HFFc6 (cell line): ENCODE data around the gene SPDYE4. TPM values are rescaled to one million over a fixed set of nuclear protein-coding genes. Genes with fewer than 3 reads are reported as not detected.

Experiments used
- DNase-seq: peaks from one replicate; pipeline ENCODE4 v3.0.0-alpha.2; 2018
- H3K27ac Mint-ChIP-seq: 2 replicates; pipeline ENCODE4 v1.8.0; 2020; ENCODE audit warnings: mild to moderate bottlenecking, mixed read lengths
- H3K27me3 Mint-ChIP-seq: 2 replicates; pipeline ENCODE4 v1.8.0; 2021; ENCODE audit warnings: mild to moderate bottlenecking, moderate library complexity, mixed read lengths; ENCODE audit not compliant: insufficient read depth
- H3K36me3 Mint-ChIP-seq: 2 replicates; pipeline ENCODE4 v1.8.0; 2021; ENCODE audit warnings: low read depth, mixed read lengths
- H3K4me1 Mint-ChIP-seq: 2 replicates; pipeline ENCODE4 v1.8.0; 2020; ENCODE audit warnings: low read depth, mixed read lengths
- H3K4me3 Mint-ChIP-seq: 2 replicates; pipeline ENCODE4 v1.8.0; 2020; ENCODE audit warnings: mild to moderate bottlenecking, moderate library complexity, mixed read lengths
- H3K9me3 Mint-ChIP-seq: 2 replicates; pipeline ENCODE4 v1.8.0; 2020; ENCODE audit warnings: mild to moderate bottlenecking, mixed read lengths
- total RNA-seq, 6 experiments: library from RNA; stranded (reverse); fragmentation: NEBNext Ultra II Directional; extraction: Animal tissue kit (Norgen Biotek cat#: 25700); gene quantifications; 2 replicates in 1 of 6; 3 replicates in 5 of 6; pipeline ENCODE4 v1.2.3, GENCODE V29; 2021
- TF ChIP-seq, protein P1 (sequence below): fragments of 200-600 bp; sonication (generic); IDR thresholded peaks from 2 replicates; pipeline ENCODE4 v1.5.0; 2021; ENCODE audit warnings: antibody characterized with exemption, mild to moderate bottlenecking

SPDYE4 gene
- total RNA-seq, 6 experiments from 2014 or later: not detected

DNA sequence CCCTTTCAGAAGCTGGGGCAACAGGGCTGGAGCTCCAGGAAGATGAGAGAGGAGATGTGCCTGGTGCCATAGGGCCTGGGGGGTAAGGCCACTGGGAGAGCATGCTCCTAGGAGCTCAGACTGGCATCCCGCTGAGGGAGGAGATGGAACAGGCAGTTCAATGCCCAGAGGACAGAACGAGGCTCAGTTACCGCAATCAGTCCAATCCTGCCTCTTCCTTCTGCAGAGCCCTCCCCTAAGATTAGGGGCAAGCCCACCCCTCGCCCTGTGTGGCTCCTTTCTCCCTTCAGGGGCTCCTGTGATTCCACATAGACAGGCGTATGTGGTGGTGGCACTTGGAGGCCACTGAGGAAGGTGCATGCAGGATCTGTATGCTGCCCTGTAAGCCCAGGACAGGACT is 16.1 kb downstream of the SPDYE4 start:
- Mint-ChIP-seq H3K9me3 (no peaks in the 10 kb centered on the region), H3K4me3 (no peak overlapping the region), H3K4me1 (no peaks in the 10 kb centered on the region), H3K27ac (no peak overlapping the region), H3K36me3 (no peaks in the 10 kb centered on the region), H3K27me3 (peaks cover 11% of the 10 kb centered on the region)
- DNase-seq: no peak
- TF ChIP-seq, protein P1, sequence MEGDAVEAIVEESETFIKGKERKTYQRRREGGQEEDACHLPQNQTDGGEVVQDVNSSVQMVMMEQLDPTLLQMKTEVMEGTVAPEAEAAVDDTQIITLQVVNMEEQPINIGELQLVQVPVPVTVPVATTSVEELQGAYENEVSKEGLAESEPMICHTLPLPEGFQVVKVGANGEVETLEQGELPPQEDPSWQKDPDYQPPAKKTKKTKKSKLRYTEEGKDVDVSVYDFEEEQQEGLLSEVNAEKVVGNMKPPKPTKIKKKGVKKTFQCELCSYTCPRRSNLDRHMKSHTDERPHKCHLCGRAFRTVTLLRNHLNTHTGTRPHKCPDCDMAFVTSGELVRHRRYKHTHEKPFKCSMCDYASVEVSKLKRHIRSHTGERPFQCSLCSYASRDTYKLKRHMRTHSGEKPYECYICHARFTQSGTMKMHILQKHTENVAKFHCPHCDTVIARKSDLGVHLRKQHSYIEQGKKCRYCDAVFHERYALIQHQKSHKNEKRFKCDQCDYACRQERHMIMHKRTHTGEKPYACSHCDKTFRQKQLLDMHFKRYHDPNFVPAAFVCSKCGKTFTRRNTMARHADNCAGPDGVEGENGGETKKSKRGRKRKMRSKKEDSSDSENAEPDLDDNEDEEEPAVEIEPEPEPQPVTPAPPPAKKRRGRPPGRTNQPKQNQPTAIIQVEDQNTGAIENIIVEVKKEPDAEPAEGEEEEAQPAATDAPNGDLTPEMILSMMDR: no peak

DNA sequence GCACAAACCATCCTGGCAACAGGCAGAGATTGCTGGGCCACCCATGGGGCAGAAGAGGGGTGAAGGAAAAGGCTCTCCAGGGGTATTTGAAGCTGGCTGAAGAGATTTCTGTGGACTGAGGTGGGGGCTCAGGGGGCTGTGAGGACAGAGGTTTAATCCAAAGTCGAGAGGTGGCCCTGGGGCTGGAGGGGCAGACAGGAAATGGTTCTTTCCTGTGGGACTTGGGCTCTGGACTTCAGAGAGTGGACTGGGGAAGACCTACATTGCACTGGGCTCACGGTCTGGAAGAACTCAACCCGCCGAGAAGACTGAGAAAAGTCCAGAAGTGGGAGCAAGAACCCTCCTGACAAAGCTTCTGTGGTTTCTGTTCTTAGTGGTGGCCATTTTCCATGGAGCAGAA is 16.6 kb downstream of the SPDYE4 start:
- no peak overlapping the region for H3K4me3 Mint-ChIP-seq
- no peaks in the 10 kb centered on the region for H3K9me3 Mint-ChIP-seq
- H3K27me3 Mint-ChIP-seq: peaks cover 13% of the 10 kb centered on the region
- no peak overlapping the region for H3K27ac Mint-ChIP-seq
- H3K4me1 Mint-ChIP-seq: no peaks in the 10 kb centered on the region
- H3K36me3 Mint-ChIP-seq: no peaks in the 10 kb centered on the region
- DNase-seq: no peak
- TF ChIP-seq, protein P1: no peak

DNA sequence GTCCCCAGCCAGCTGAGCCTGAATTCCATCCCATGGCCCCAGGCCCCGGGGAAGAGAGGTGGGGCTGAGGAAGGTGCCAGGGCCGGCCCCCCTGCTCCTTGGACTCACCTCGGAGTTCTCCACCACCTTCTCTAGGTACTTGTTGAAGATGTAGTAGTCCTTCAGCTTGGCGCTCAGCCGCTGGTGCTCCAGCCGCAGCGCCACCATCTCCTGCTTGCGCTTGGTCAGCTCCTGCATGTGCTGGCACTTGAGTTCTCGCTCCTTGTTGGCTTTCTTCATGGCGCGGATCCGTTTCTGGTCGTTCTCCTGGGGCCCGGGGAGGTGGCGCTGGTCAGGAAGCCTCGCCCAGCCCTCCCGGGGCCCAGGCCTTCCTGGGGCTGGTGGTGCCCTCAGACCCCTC is 17.0 kb downstream of the SPDYE4 start:
- H3K4me1 Mint-ChIP-seq: no peaks in the 10 kb centered on the region
- TF ChIP-seq, protein P1: no peak
- peaks cover 17% of the 10 kb centered on the region for H3K27me3 Mint-ChIP-seq
- no peak overlapping the region for H3K4me3 Mint-ChIP-seq
- H3K36me3 Mint-ChIP-seq: no peaks in the 10 kb centered on the region
- no peak overlapping the region for H3K27ac Mint-ChIP-seq
- no peaks in the 10 kb centered on the region for H3K9me3 Mint-ChIP-seq
- no peak for DNase-seq

DNA sequence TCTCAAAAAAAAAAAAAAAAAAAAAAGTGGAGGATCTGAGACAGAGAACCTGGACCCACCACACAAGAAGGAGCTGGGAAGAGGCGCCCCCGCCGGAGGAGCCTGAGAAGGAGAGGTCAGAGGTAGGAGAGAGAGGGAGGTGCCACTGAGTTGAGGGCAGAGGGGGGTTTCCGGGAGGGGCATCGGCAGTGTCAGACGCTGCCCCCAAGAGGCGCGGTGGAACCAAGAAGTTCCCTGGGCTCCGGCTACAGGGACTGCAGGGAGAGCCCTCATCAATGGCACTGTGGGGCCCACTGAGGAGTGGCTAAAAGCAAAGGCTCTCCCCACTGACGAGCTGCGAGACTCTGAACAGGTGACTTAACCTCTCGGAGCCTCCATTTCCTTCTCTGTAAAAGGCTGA is 17.9 kb downstream of the SPDYE4 start:
- TF ChIP-seq, protein P1: no peak
- DNase-seq: no peak
- Mint-ChIP-seq H3K36me3 (no peaks in the 10 kb centered on the region), H3K9me3 (no peaks in the 10 kb centered on the region), H3K4me3 (no peak overlapping the region; the same call in 1 of the 2 replicates), H3K4me1 (no peaks in the 10 kb centered on the region), H3K27me3 (peaks cover 24% of the 10 kb centered on the region), H3K27ac (no peak overlapping the region)

DNA sequence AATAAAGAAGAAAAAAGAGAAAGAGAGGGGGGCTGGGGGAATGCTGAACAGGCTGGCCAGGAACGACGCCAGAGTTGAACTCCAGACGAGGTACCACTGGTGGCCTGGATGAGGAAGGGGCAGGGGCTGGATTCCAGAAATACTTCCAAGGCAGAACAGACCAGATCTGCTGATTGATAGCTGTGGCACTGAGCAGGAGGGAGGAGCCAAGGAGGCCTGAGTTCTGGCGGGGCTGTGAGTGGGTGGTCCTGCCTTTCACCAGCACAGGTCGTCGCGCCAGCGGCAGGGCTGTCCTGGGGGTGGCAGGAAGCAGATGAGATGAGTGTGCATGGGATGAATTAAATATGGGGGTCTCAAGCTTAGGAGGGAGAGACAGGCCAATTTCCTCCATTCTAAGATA is 19.2 kb downstream of the SPDYE4 start:
- no peaks in the 10 kb centered on the region for H3K4me1 Mint-ChIP-seq
- TF ChIP-seq, protein P1: no peak
- H3K36me3 Mint-ChIP-seq: no peaks in the 10 kb centered on the region
- DNase-seq: no peak
- H3K27ac Mint-ChIP-seq: no peak overlapping the region
- H3K27me3 Mint-ChIP-seq: peaks cover 24% of the 10 kb centered on the region
- H3K4me3 Mint-ChIP-seq: no peak overlapping the region
- H3K9me3 Mint-ChIP-seq: no peaks in the 10 kb centered on the region

DNA sequence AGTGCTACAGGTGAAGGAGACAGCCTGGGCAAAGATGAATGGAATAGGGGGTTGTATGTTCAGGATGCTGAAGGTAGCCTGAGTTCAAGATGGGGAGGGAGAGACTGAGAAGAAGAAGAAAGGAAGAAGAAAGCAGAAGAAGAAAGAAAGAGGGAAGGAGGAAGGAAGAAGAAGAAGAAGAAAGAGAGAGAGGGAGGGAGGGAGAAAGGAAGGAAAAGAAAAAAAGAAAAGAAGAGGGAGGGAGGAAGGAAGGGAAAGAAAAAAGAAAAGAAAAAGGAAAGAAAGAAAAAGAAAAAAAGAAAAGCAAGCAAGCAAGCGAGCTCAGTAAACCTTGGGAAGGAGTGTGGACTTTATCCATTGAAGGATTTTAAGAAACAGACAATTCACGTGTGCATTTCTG is 21.6 kb downstream of the SPDYE4 start:
- DNase-seq: no peak
- Mint-ChIP-seq H3K4me1 (no peaks in the 10 kb centered on the region), H3K27ac (no peak overlapping the region), H3K9me3 (no peaks in the 10 kb centered on the region), H3K4me3 (no peak overlapping the region), H3K27me3 (peaks cover 21% of the 10 kb centered on the region), H3K36me3 (no peaks in the 10 kb centered on the region)
- TF ChIP-seq, protein P1: no peak
